HG03469 (cell line): Measurements from ENCODE around the gene ANO2.
"Not testable (repeated sequence)": the region's sequence is repeated elsewhere in the genome, so short reads cannot be mapped to it uniquely, and the experiment has no call there.

ENCODE experiments used
- ATAC-seq: cut with Tn5 transposase; IDR thresholded peaks from one replicate; pipeline ENCODE4 v1.9.1; 2021; ENCODE audit warnings: mild to moderate bottlenecking, moderate library complexity, moderate number of reproducible peaks; ENCODE audit not compliant: unreplicated experiment

Gene ANO2

DNA sequence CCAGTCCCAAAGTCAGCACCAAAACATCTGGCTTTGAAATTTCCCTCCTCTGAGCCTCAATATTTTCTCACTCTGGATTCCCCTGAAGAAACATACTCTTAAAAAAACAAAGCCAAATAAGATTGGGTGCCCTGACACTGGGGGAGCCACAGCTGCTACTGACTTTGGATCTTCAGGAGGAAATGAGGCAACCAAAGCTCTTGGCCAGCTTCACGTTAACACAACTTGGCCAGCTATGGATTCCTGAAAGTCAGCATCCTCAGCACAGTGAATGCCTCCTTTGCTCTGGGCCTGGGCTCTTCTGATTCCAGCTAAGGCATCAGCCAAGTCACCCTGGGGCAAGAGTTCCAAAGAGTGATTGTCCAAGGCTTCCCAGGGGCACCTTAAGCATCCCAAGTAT, 254.8 kb downstream of the ANO2 start:
- ATAC-seq = no peak

DNA sequence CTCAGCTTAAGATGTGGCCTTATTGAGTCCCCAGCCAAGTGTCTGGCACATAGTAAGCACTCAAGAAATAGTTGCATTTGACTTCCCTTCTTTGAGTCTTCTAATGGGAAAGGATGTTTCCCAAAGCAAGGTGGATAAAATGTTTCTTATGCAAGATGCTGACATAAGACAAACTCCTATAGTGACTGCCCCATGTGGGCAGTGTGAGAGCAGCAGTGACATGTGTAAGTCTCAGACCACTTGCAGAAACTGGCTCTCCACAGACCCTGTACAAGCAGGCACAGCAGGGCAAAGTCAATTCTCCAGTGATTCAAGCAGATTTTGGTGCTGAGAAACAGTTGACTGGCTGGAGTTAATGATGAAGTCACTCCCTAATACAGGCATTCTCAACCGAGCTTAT, 255.3 kb downstream of the ANO2 start:
- ATAC-seq = no peak

GRCh38 chr12:5688226-5688625, 256.8 kb downstream of the ANO2 start:
- ATAC-seq = no peak

GRCh38 chr12:5685935-5686334, 259.1 kb downstream of the ANO2 start:
- ATAC-seq = no peak

DNA sequence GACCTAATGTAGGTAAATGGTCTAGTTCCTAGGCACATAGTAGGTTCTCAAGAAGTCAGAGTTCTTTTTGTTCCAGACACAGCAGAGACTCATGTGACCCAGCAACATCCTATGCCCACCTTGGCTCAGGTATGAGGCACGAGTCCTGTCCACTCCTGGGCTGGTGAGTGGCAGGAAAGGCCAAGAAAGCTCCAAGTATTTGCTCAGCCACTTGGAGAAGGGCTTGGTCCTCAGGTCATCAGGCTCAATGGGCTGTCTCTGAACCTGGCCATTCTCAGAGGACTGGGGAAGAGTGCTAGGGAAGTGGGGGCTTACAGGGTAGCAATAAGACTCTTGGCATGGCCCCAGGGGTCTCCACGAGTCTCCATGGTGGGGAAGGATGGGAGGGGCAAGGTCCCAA, 260.1 kb downstream of the ANO2 start:
- no peak for ATAC-seq

DNA sequence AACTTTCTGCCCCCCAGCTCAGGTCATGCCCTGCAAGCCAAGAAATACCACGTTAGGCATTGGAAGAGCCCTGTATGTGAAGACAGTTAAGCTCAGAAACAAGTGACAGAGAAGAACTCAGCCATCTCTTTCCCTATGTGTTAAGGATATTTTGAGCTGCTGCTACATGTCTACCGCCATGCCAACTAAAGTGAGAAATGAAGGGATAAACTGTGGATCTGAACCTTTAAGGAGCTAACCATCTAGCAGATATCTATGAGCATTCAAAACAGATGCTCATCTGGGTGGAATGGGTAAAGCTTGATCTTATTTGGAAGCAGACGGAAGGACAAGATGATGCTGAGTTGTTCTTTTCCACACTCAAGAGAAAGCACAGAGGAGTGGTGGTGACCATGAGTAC, 262.5 kb downstream of the ANO2 start:
- no peak for ATAC-seq

GRCh38 chr12:5678176-5678575, 266.9 kb downstream of the ANO2 start:
- no peak for ATAC-seq

DNA sequence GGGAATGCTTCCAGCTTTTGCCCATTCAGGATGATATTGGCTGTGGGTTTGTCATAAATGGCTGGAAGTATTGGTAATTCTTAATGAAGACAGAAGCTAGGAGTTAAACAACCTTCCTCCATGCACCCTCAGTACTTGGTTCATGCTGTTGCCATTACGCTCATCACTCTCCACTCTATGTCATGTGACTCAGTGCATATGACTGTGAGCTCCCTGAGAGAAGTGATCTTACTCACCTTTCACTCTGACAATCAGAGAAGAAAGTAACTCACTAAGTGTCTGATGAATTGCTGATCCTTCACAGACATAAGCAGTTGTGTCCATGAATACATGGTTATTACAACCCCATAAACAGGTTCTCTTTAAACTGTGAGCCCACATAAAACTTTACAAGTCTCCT, 275.4 kb downstream of the ANO2 start:
- not testable (repeated sequence) for ATAC-seq

GRCh38 chr12:5665615-5666014, 279.4 kb downstream of the ANO2 start:
- ATAC-seq = no peak

GRCh38 chr12:5661811-5662210, 283.2 kb downstream of the ANO2 start:
- no peak for ATAC-seq

- no peak for ATAC-seq
Observed at GRCh38 chr12:5660238-5660637, 284.8 kb downstream of the ANO2 start.

DNA sequence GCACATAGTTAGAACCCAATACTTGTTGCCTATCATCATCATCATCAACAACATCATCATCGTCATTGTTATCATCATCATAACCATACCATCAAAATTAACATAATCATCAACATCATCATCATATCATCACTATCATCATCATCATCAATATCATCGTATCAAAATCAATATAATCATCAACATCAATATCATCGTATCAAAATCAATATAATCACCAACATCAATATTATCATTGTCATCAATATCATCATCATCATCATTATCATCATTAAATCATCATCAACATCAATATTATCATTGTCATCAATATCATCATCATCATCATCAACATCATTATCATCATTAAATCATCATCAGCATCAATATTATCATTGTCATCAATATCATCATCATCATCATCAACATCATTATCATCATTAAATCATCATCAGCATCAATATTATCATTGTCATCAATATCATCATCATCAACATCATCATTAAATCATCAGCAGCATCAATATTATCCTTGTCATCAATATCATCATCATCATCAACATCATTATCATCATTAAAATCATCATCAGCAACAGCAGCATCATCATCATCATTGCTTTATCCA, 286.6 kb downstream of the ANO2 start:
- not testable (repeated sequence) for ATAC-seq

- no peak for ATAC-seq
Observed at GRCh38 chr12:5656836-5657235, 288.2 kb downstream of the ANO2 start.

DNA sequence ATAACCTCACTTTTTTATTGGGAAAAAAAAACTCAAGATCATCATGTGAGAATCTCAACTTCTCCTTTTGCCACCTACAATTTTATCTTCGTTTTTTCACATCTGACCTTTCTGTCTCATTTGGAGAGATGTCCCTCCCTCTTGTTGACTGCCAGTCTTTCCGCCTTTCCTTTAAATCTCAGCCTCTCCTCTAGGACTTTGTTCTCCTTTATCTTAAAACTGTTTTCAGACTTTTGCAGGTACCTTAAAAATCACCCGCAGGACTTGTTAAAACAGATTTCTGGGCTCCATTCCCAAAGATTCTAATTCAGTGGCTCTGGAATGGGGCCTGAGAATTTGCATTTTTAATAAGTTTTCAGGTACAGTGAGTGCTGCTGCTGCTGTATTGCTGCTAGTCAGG, 289.9 kb downstream of the ANO2 start:
- no peak for ATAC-seq

- no peak for ATAC-seq
Observed at GRCh38 chr12:5654019-5654418, 291.0 kb downstream of the ANO2 start.

GRCh38 chr12:5650829-5651461, 294.1 kb downstream of the ANO2 start:
- no peak for ATAC-seq

GRCh38 chr12:5650281-5650680, 294.8 kb downstream of the ANO2 start:
- ATAC-seq = no peak

DNA sequence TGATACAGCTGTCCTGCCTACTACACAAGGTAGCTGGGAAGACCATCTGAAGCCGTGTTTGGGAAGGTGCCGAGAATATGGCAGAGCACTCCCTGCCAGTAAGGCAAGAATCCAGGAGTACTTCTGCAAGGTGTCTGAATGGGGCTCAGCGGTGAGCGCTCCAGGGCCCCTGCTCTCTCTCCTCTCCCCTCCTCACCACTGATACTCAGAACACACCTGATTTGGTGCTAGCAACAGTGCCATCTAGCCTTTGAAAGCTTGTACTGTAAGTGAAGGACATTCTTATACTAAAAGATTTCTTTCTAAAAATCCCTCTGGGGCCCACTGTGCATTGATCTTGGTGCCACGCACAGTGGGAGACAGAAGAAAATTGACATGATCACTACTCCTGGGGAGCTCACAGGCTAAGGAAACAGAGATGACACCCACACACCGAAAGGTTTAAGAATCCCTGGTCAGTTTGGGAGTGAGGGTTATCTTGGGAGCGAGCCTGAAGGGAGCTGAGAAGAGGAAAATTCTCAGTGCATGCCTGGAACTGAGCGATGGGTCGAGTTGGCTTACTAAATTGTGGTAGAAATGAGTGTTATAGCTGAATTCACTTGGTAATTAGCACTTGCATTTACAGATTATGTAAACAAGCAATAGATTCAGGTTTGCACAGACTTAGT, 296.2 kb downstream of the ANO2 start:
- ATAC-seq = no peak

DNA sequence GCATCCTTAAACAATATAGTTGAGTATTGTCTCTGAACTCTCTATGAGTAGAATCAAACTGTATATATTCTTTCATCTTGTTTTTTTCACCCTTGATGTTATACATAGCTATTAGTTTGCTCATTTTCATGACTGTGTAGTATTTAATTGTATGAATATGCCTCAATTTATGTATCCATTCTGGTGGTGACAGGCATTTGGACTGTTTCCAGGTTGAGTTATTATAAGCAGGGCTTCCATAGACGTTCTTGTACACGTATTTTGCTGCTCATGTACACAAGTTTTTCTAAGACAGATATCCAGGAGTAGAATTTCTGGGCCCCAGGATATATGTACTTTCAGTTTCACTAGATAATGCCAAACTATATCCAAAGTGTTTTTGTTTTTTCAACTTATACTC, 301.8 kb downstream of the ANO2 start:
- no peak for ATAC-seq

DNA sequence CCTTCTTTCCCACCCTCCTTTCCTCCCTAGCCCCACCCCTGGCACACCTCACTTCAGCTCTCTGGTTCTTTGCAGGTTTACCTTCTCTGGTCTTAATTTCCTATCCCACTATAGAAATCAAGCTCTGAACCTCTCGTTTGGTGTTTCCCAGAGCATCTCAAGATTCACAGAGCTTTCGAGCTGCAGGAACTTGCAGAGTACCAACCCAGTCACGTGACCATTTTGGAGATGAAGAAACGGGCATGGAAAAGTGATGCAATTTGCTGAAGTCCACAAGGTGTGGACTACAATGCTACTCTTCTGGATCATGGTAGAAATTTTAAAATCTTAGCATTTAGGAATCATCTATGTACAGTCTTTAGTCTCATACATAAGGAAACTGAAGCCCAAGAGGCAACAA, 307.4 kb downstream of the ANO2 start:
- ATAC-seq = no peak

- ATAC-seq = no peak
Observed at GRCh38 chr12:5636907-5637306, 308.2 kb downstream of the ANO2 start.

DNA sequence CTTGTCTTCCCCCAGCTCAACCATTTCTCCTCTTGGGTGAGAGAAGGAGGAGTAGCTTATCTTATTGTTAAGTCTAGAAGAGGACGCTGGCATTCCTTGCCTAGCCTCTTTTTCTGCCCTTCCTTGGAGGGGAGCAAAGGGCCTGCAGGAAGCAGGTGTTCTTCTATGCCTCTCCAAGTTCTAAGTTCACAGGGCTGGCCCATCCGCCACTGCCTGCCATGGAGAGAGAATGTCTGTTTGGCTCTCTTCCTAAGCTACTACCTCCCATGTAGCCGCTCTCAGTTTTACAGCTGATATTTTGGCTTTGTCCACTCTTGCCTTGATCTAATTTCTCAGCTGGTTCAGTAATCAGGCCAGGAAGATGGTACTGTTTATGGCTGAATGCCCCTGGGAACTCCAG, 312.0 kb downstream of the ANO2 start:
- no peak for ATAC-seq
